Endodermal cell (in vitro differentiated cells): ENCODE measurements around the gene ST6GALNAC6. TPM values are rescaled to one million over a fixed set of nuclear protein-coding genes. Genes with fewer than 3 reads are reported as not detected.

ENCODE experiments used
- DNase-seq: peaks from one replicate; pipeline ENCODE4 v3.0.0-alpha.2; 2017
- H3K27ac ChIP-seq: 2 replicates; pipeline ENCODE4 v1.5.1; 2013; ENCODE audit warnings: mild to moderate bottlenecking, low read depth, low read length, moderate library complexity
- H3K27me3 ChIP-seq: 2 replicates; pipeline ENCODE4 v1.6.1; 2013; ENCODE audit warnings: mild to moderate bottlenecking, low read length, moderate library complexity; ENCODE audit not compliant: insufficient read depth, control insufficient read depth, poor library complexity, severe bottlenecking
- H3K36me3 ChIP-seq: 2 replicates; pipeline ENCODE4 v1.7.0; 2013; ENCODE audit warnings: mild to moderate bottlenecking, low read length, moderate library complexity; ENCODE audit not compliant: control insufficient read depth, insufficient read depth
- H3K4me1 ChIP-seq: one replicate; pipeline ENCODE4 v1.7.0; 2013; ENCODE audit warnings: low read length; ENCODE audit not compliant: control insufficient read depth, insufficient read depth
- H3K4me3 ChIP-seq: 2 replicates; pipeline ENCODE4 v1.5.1; 2013; ENCODE audit warnings: mild to moderate bottlenecking, low read length, moderate library complexity
- H3K9ac ChIP-seq: 2 replicates; pipeline ENCODE4 v1.6.1; 2013; ENCODE audit warnings: mild to moderate bottlenecking, low read length, moderate library complexity; ENCODE audit not compliant: poor library complexity, severe bottlenecking; ENCODE audit errors: extremely low read depth
- H3K9me3 ChIP-seq: 2 replicates; pipeline ENCODE4 v1.6.1; 2013; ENCODE audit warnings: mild to moderate bottlenecking, low read length, moderate library complexity; ENCODE audit not compliant: control insufficient read depth
- H3K27ac Mint-ChIP-seq: 2 replicates; pipeline ENCODE4 v1.8.0; 2020; ENCODE audit warnings: mixed read lengths
- H3K27me3 Mint-ChIP-seq: 2 replicates; pipeline ENCODE4 v1.8.0; 2021; ENCODE audit warnings: mild to moderate bottlenecking, mixed read lengths; ENCODE audit not compliant: insufficient read depth
- H3K36me3 Mint-ChIP-seq: 2 replicates; pipeline ENCODE4 v1.8.0; 2020; ENCODE audit warnings: low read depth, mixed read lengths
- H3K4me1 Mint-ChIP-seq: 2 replicates; pipeline ENCODE4 v1.8.0; 2020; ENCODE audit warnings: mixed read lengths
- H3K4me3 Mint-ChIP-seq: 2 replicates; pipeline ENCODE4 v1.8.0; 2020; ENCODE audit warnings: mild to moderate bottlenecking, moderate library complexity, mixed read lengths
- H3K9me3 Mint-ChIP-seq: 2 replicates; pipeline ENCODE4 v1.8.0; 2020; ENCODE audit warnings: mild to moderate bottlenecking, mixed read lengths
- CTCF ChIP-seq: fragments of 200-600 bp; sonication (generic); conservative IDR thresholded peaks from 2 replicates; pipeline ENCODE4 v1.5.0; 2021; ENCODE audit warnings: antibody characterized with exemption, mild to moderate bottlenecking
- WGBS, 2 experiments: methylation state at CpG; one replicate each; pipeline versions ENCODE4 v1.1.5 to v1.1.7; 2013; ENCODE audit warnings: missing lambda C conversion rate in 2 of 2, mixed read lengths in 1 of 2; ENCODE audit not compliant: insufficient coverage in 1 of 2, insufficient read length in 1 of 2; 5-methylcytosine and 5-hydroxymethylcytosine counted together
- total RNA-seq, 2 donors: library from RNA; stranded (reverse); fragmentation: NEBNext Ultra II Directional in 1 of 2; extraction: Animal tissue kit (Norgen Biotek cat#: 25700) in 1 of 2; gene quantifications; 2 replicates in 1 of 2; 3 replicates in 1 of 2; pipeline ENCODE4 v1.2.1, GENCODE V29; 2021

Gene ST6GALNAC6
- total RNA-seq, 2 donors from 2014 or later: 42.3 to 44.2 TPM

DNA sequence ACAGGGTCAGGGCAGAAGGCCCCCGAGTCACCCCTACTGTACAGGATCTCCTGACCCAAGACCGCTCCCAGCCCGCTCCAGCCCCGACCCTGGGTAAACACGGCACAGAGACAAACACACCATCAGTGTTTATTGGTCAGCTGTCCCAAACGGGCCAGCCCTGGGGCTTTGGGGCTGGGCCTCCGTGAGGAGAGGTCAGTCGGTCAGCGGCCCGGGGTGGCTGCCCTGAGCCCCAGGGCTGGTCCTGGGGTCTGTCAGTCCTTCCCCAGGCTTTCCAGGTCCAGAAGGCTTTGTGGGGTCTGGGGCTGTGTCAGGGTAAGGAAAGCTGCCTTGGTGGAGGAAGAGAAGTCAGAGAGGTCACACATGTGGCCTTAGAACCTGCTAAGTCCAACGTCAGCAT lies 35.6 kb upstream of the ST6GALNAC6 start:
- H3K27me3 Mint-ChIP-seq: peaks cover 6% of the 10 kb centered on the region
- no peak overlapping the region for H3K9ac ChIP-seq
- no peak overlapping the region for H3K27ac ChIP-seq
- H3K4me1 Mint-ChIP-seq: peaks cover 29% of the 10 kb centered on the region
- H3K27me3 ChIP-seq: peaks cover 3% of the 10 kb centered on the region
- H3K27ac Mint-ChIP-seq: no peak overlapping the region
- H3K9me3 Mint-ChIP-seq: no peaks in the 10 kb centered on the region
- no peak for DNase-seq
- peaks cover 4% of the 10 kb centered on the region for H3K36me3 ChIP-seq
- H3K9me3 ChIP-seq: no peaks in the 10 kb centered on the region
- no peaks in the 10 kb centered on the region for H3K4me1 ChIP-seq
- TF ChIP-seq CTCF: no peak
- no peak overlapping the region for H3K4me3 ChIP-seq
- WGBS, 2 experiments: 87 to 92% methylated on average over 2 to 11 of the region's 11 CpGs
- H3K36me3 Mint-ChIP-seq: peaks cover 7% of the 10 kb centered on the region
- no peak overlapping the region for H3K4me3 Mint-ChIP-seq

DNA sequence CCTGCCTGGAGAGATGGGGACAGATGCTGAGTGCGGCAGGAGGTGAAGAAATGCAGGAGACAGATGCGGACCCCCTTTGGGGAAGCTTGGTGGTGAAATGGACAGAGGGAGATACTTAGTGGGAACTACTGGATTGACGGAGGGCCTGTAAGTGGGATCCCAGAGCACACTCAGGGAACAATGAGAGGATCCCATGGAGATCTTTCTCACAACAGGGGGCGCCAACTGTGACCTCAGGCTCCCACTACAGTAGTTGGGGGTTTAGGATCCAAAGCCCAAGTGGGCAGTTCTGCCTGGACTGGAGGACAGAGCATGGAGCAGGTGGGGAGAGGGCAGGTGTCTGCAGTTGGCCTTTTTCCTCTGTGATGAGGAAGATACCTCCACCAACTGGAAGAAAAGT lies 34.8 kb upstream of the ST6GALNAC6 start:
- no peak overlapping the region for H3K9ac ChIP-seq
- H3K36me3 ChIP-seq: no peaks in the 10 kb centered on the region
- TF ChIP-seq CTCF: no peak
- H3K27ac ChIP-seq: no peak overlapping the region
- Mint-ChIP-seq H3K27me3 (peaks cover 13% of the 10 kb centered on the region), H3K4me1 (peaks cover 30% of the 10 kb centered on the region), H3K4me3 (no peak overlapping the region), H3K9me3 (no peaks in the 10 kb centered on the region), H3K27ac (peak overlapping the region; percentile 83), H3K36me3 (peaks cover 7% of the 10 kb centered on the region)
- peaks cover 11% of the 10 kb centered on the region for H3K27me3 ChIP-seq
- H3K4me1 ChIP-seq: no peaks in the 10 kb centered on the region
- DNase-seq: no peak
- H3K9me3 ChIP-seq: no peaks in the 10 kb centered on the region
- H3K4me3 ChIP-seq: no peak overlapping the region
- 94 to 95% methylated on average over 4 of the region's 4 CpGs for WGBS, 2 experiments

DNA sequence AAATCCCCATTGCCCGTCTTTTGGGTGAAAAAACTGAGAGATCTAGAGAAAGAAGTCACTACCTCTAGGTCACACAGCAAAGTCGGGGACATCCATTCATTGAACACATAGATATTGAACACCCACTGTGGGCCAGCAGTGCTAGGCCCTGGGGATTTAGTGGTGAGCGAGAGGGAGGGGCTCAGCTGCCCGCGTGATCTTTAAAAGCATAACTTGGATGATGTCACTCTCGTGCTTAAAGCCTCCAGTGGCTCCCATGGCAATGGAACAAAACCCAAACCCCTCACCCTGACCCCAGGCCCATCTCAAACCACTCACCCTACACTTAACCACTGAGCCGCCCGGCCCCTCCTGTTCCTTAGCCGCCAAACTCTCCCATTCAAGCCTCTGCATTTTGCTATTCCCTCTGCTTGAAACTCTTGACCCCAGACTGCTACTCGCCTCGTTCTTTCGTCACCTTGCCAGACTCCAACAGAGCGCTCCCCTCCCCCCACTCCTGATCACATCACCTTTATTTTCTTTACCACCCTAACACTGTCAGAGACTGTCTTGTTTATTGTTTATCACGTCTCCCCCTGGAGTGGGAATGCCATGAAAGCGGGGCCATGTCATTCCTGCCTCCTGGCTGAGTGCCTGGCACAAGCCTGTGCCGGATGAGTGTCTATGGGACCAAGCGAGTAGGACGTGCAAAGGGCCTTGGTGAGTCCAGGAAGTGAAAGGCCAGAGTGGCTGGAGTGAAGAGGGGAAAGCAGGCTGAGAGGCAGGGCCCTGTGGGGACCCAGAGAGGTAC lies 31.9 kb upstream of the ST6GALNAC6 start:
- Mint-ChIP-seq H3K36me3 (peaks cover 7% of the 10 kb centered on the region), H3K4me1 (peaks cover 18% of the 10 kb centered on the region), H3K4me3 (peak overlapping the region; percentile 48), H3K27me3 (peaks cover 38% of the 10 kb centered on the region), H3K9me3 (no peaks in the 10 kb centered on the region), H3K27ac (peak overlapping the region; percentile 17)
- WGBS, 2 experiments: 38 to 39% methylated on average over 14 to 18 of the region's 18 CpGs
- no peak overlapping the region for H3K27ac ChIP-seq
- TF ChIP-seq CTCF: no peak
- no peaks in the 10 kb centered on the region for H3K36me3 ChIP-seq
- no peak overlapping the region for H3K9ac ChIP-seq
- no peaks in the 10 kb centered on the region for H3K4me1 ChIP-seq
- H3K4me3 ChIP-seq: peak overlapping the region; percentile 77
- peaks cover 38% of the 10 kb centered on the region for H3K27me3 ChIP-seq
- DNase-seq: peak; percentile 76
- H3K9me3 ChIP-seq: no peaks in the 10 kb centered on the region
